GM21526 (cell line): Measurements from ENCODE around the gene MCM7.
A peak's percentile ranks its signal among the peaks of the same experiment; 100 is the strongest.

Source experiments
- ATAC-seq: cut with Tn5 transposase; IDR thresholded peaks from one replicate; pipeline ENCODE4 v1.9.1; 2021; ENCODE audit warnings: moderate library complexity; ENCODE audit not compliant: unreplicated experiment, low FRiP score

The MCM7 gene

DNA sequence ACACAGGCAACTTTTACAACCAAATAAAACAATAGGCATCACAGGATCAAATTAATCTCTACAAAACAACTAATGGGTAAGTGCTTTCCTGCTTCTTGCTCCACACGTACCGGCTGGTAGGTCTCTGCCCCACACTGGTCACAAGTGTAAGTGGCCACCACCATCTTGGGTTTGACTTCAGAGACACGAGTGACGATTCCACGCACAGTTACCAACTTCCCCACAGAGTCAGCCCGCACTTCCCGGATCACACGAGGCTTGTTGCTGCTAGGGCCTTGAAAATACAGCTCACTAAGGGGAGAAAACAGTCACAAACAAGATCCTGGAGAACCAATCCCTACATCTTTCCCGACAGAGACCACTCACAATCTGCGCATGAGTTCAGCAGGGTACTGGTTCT, 2.3 kb downstream of the MCM7 start:
- ATAC-seq = no peak

DNA sequence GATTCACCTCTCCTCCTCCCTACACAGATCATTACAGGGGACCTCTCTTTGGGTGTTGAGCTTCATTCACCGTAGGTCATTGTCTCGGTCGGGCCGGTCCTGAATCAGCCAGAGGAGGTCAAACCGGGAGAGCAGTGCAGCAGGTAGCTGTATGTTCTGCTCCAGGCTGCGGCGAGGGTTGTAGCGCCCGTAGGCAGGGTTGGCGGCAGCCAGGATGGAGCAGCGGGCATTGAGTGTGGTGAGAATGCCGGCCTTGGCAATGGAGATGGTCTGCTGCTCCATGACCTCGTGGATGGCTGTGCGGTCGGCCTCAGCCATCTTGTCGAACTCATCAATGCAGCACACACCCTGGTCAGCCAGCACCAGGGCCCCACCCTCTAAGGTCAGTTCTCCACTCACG, 5.5 kb downstream of the MCM7 start:
- no peak for ATAC-seq

GRCh38 chr7:100095289-100095688, 5.9 kb downstream of the MCM7 start:
- no peak for ATAC-seq

DNA sequence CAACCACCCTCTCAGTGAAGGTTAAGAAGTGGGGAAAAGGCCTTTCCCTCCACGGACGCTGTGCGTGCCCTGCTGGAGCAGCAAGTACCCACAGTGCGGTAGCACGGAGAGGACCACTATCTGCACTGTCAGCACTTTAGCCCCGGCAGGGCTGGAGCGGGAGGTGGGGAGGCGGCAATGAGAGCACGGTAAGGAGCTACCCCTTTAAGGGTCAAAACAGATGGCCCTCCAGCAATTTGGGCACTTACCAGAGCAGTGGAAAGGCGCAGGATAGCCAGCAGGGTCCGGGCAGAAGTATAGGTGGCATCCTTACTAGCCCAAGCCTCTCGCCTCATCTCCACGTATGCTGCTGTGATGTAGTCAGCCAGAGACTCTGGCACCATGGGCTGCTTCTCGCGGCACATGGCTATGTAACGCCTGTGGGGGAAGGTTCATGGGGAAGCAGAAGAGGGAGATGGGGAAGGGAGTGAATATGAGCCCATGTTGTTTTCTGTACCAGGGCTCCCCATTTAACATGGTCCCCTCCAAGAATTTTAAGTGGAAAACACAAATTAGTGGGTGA, 7.2 kb downstream of the MCM7 start:
- no peak for ATAC-seq

DNA sequence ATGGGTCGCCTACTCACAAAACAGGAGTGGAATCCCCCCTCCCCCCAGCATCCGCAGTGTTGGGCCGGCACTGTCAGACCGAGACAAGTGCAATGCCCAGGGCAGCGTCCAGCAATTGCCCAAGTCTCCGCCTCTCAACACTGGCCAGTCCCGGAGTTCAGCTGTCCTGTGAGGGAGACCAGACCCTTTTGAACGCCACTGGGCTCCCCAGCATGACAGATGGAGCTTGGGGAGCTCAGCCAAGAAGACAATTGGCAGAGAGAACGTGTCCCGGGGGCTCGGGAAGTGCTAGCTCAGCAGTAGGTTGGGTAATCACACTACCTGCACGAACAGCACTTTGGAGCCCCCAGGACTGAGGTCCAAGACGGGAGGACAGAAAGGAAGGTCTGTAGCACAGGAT, 7.7 kb downstream of the MCM7 start:
- ATAC-seq = no peak

GRCh38 chr7:100093054-100093453, 8.1 kb downstream of the MCM7 start:
- no peak for ATAC-seq

GRCh38 chr7:100091411-100092181, 9.6 kb downstream of the MCM7 start:
- no peak for ATAC-seq

DNA sequence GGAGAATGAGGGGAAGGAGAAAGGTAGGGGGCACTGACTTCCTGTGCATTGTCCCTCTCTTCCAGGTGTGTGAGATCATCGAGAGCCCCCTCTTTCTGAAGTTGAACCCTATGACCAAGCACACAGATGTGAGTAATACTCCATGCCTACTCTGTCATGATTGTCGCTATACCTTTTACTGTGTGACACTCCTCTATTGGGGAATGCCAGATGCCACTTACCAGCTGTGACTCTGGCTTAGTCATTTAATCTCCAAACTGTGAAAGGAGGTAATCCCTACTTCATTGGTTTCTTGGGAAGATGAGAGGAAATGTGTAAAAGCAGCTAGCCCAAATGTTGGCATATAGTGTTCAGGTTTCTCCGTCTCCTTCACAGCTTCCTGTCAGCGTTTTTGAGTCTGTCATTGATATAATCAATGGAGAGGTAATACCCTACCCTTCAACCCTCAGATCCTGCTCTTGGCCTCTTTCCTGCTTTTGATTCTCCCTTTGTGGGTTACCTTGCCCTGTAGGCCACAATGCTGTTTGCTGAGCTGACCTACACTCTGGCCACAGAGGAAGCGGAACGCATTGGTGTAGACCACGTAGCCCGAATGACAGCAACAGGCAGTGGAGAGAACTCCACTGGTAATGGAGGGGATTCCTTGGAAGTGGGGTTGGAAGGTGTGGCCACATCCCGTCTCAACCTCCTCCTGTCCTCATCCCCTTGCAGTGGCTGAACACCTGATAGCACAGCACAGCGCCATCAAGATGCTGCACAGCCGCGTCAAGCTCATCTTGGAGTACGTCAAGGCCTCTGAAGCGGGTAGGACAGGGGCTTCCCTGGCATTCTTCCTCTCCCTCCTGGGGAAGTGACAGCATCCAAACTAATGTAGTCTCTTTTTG, 10.4 kb downstream of the MCM7 start:
- ATAC-seq = no peak

DNA sequence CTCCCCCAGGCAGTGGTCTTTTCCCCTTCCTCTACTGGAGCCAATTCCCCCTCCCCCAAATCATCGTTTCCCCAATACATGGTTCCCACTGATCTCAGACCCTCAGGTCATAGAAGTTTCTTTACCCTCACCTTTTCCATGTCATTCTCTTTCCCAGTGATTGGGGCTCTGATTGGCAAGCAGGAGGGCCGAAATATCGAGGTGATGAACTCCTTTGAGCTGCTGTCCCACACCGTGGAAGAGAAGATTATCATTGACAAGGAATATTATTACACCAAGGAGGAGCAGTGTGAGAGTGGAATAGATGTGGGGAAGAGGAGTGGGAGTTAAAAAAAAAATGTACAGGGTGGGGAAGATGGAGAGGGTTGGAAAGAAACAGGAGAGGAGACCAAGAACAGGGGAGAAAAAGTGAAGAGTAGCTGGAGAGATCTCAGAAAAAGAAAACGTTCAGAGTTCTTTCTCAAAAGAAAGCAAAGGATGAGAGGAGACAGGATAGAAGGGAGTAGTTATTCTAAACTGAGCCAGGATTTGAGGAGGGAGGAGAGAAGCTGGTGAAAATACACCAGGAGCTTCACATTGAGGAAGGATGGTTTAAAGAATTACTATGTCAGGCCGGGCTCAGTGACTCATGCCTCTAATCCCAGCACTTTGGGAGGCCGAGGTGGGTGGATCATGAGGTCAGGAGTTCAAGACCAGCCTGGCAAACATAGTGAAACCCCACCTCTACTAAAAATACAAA, 11.6 kb downstream of the MCM7 start:
- ATAC-seq = no peak

DNA sequence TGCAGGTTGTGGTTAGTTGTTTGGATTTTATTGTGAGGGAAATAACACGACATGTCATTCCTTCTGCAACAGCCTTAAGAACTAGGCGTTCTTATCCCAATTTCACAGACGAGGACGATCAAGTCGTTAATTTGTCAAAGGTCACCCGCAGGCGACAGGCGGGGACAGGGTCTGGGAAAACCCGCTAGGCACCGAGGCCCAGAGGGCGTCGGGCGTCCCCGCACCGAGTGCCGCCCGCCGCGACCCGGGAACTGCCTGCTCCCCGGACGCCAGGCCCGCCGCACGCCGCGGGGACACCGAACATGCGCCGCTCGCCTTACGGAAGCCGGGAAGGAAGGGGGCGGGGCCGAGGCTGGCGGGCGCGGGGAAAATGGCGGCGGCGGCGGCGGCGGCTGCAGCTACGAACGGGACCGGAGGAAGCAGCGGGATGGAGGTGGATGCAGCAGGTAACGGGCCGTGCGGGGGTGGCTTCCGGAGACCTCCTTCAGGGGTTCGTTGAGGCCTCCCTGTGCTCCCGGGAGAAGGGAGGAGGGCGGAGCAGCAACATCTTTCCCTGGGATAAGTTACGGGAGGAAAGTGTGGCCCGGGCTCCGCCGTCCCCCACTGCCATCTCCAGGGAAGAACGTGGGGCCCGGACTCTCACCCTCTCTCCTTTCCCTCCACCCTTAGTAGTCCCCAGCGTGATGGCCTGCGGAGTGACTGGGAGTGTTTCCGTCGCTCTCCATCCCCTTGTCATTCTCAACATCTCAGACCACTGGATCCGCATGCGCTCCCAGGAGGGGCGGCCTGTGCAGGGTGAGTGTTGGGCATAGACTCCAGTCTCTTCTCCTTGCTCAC, 12.4 kb downstream of the MCM7 start, which contains the start of gene COPS6:
Gene COPS6, plus strand, starts transcription at position 349 of the 837 bp plus-strand sequence. Its CDS starts 22 bp downstream, at position 371.
- no peak for ATAC-seq

GRCh38 chr7:100088095-100088620, 13.0 kb downstream of the MCM7 start:
- ATAC-seq = no peak

- no peak for ATAC-seq
Observed at GRCh38 chr7:100087055-100087750, 14.0 kb downstream of the MCM7 start.

- ATAC-seq = no peak
Observed at GRCh38 chr7:100085515-100085914, 15.7 kb downstream of the MCM7 start.

DNA sequence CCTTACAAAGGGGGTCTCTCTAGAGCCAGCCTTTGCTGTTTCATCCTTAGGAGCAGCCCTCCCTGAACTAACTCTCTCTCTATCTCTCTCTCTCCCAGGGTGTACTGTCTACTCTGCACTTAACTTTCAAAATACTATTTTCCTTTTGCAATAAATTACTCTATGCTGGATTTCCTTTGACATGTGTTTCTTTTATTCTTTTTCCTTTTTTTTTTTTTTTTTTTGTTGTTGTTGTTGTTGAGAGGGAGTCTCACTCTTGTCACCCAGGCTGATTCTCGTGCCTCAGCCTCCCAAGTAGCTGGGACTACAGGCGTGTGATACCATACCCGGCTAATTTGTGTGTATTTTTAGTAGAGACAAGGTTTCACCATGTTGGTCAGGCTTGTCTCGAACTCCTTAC, 18.2 kb downstream of the MCM7 start:
- ATAC-seq = no peak

- ATAC-seq = peak; percentile 85
Observed at GRCh38 chr7:100081535-100082102, 19.6 kb downstream of the MCM7 start, which contains the start of gene ZNF3. TSS of gene ZNF3 (minus strand) at chr7:100081723. CDS start at chr7:100077357, 4,366 bp downstream.

GRCh38 chr7:100080907-100081534, 20.2 kb downstream of the MCM7 start:
- ATAC-seq = peak; percentile 8

DNA sequence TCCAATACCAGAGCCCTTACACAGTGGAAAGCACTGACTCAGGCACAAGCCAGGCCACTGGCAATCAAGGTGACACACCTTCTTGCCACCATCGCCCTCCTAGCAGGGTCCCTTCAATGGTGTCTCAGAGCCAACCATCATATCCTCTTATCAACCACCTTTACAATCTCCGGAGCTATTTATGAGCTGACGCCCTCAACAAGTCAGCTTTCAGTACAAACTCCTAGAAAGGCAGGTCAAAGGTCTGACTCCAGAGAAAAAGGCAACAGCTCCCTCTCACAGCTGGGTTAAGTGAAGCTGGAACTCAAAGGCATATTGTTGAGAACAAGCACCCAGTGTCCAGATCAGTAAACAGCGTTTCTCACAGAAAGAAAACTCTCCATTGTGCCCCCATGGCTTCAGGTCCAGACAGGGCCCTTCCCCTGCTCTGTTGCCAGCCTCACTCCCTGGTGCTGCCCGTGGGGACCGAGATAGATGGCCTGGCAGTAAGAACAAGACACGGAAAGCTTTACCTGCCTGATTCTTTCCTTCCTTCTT, 22.1 kb downstream of the MCM7 start:
- no peak for ATAC-seq

- ATAC-seq = no peak
Observed at GRCh38 chr7:100077205-100077604, 24.0 kb downstream of the MCM7 start.
